Stimulated activated CD8-positive, alpha-beta memory T cell treated with anti-CD3 and anti-CD28 coated beads, Interleukin-4, amount 100 ng/mL, for 24 hours (primary cell): Measurements from ENCODE around the gene ADGRA1.

Experiments used
- DNase-seq: peaks from one replicate; pipeline ENCODE4 v3.0.0-alpha.2; 2020; ENCODE audit warnings: low read depth

Gene ADGRA1

DNA sequence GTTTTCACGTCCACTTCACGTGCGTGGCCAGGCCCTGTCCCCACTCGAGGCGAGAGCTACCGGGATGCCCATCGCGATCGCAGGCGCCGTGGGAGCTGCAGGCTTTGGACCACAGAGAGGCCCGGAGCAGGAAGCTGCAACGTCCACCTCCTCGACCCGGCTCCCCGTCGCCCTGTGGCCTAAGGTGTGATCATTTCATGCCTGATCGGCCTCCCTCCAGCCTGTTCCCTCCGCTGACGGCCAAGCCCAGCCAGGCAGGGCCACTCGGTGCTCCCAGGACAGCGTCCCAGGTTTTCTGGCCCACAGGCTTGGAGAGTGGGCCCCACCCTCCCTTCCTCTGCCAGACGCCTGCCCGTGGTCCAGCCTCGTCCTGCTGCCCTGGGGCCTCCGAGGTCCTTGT is 91.9 kb downstream of the ADGRA1 start:
- DNase-seq, result no peak

DNA sequence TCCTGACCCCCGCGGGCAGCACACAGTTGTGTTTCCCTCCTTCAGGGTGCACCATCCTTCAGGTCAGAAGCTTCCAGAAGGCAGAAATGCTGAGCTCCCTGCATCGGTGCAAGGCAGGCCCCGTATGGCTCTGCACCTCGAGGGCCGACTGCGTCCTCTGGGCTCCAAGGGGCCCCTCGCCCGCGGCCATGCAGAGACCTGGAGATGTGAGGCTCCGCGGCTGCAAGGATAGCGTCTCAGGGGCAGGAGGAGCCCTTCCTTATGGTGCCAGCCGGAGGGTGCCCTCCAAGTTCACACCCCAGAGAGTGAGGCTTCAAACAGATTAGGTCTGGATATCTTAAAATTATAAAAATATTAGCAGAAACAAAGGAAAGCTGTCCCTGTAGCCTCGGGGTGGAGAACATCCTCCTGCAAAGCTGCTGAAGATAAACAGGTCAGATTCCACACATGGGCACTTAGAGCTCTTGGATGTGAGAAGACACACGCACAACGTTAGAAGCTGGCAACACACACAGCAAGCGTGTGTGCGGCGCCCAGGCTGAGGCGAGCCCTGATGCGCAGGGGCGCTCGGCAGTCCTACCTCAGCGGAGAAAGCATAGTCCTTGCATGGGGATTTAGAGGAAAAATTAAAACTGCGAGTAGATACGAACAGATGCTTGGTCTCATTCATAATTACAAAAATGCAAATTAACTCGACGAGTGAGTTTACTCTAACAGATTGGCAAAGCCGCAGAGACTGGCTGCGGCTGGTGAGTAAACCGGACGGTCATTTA is 92.7 kb downstream of the ADGRA1 start:
- no peak for DNase-seq

DNA sequence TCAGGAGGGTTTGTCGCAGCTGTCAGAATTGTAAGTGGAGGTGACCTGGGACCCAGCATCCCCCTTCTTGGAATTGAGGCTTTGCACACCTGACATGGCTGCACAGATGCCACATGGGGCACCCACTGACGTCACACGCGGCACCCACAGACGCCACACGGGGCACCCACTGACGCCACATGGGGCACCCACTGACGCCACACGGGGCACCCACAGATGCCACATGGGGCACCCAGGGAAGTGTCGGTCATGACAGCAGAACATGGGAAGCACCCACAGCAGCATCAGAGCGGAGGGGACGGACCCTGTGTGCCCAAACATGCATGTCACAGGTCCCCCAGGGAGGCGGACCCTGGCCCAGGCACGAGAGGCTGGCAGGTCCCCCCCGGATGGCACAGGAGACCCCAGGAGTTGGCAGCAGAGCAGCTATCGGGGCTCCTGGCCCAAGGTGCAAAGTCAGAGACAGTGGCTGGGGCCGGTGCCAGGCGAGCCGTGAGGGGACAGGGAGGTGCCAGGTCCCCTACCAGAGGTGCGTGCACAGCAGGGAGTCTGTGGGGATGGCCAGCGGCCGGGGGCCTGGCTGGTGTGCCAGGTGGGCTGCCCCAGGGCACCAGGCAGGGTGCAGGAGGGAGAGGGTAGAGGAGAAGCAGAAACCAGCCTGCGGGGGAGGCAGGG is 93.4 kb downstream of the ADGRA1 start:
- no peak for DNase-seq
